SK-N-SH treated with all-trans-retinoic acid at 6 μM for 48 hours (cell line): ENCODE measurements around the gene ARRDC1.

Experiments used
- ATAC-seq: fragments of 200-7000 bp; cut with Tn5 transposase; 3 replicates; pipeline ENCODE4 v1.9.1; 2020; ENCODE audit warnings: mild to moderate bottlenecking, moderate library complexity
- ARNTL ChIP-seq: fragments of 450-650 bp; formaldehyde crosslinking; IDR thresholded peaks from 2 replicates; pipeline ENCODE4 v1.5.0; 2020; ENCODE audit warnings: low read depth, mild to moderate bottlenecking, moderate library complexity, borderline replicate concordance
- BACH2 ChIP-seq: fragments of 250-450 bp; sonication (Bioruptor Pico); IDR thresholded peaks from 2 replicates; pipeline ENCODE4 v1.9.0; 2021; ENCODE audit warnings: mild to moderate bottlenecking, borderline replicate concordance
- CSDC2 ChIP-seq: fragments of 250-450 bp; sonication (Bioruptor Pico); IDR thresholded peaks from 2 replicates; pipeline ENCODE4 v1.5.0; 2020; ENCODE audit warnings: mild to moderate bottlenecking, moderate library complexity
- ESRRG ChIP-seq: fragments of 250-450 bp; sonication (Bioruptor Pico); IDR thresholded peaks from 2 replicates; pipeline ENCODE4 v1.6.1; 2021; ENCODE audit warnings: mild to moderate bottlenecking
- GLIS3 ChIP-seq: fragments of 250-450 bp; sonication (Bioruptor Pico); IDR thresholded peaks from 2 replicates; pipeline ENCODE4 v1.5.0; 2020; ENCODE audit warnings: mild to moderate bottlenecking, moderate library complexity
- ISL1 ChIP-seq: fragments of 250-450 bp; sonication (Bioruptor Pico); IDR thresholded peaks from 2 replicates; pipeline ENCODE4 v2.1.2; 2022; ENCODE audit warnings: mild to moderate bottlenecking, moderate library complexity
- OSR1 ChIP-seq: fragments of 250-450 bp; sonication (Bioruptor Pico); IDR thresholded peaks from 2 replicates; pipeline ENCODE4 v1.8.0; 2022; ENCODE audit warnings: moderate library complexity, mild to moderate bottlenecking, inconsistent platforms
- PPARA ChIP-seq: fragments of 250-450 bp; sonication (Bioruptor Pico); IDR thresholded peaks from 2 replicates; pipeline ENCODE4 v1.5.0; 2020; ENCODE audit warnings: mild to moderate bottlenecking, borderline replicate concordance
- RARB ChIP-seq: fragments of 250-450 bp; sonication (Bioruptor Pico); IDR thresholded peaks from 2 replicates; pipeline ENCODE4 v1.8.0; 2021; ENCODE audit warnings: mild to moderate bottlenecking, moderate library complexity
- SNAI2 ChIP-seq: fragments of 250-450 bp; sonication (Bioruptor Pico); IDR thresholded peaks from 2 replicates; pipeline ENCODE4 v1.5.0; 2020; ENCODE audit warnings: mild to moderate bottlenecking, moderate library complexity
- TCF4 ChIP-seq: fragments of 250-450 bp; sonication (Bioruptor Pico); IDR thresholded peaks from 2 replicates; pipeline ENCODE4 v1.8.0; 2021; ENCODE audit warnings: mild to moderate bottlenecking, moderate library complexity, borderline replicate concordance
- TOX ChIP-seq: fragments of 250-450 bp; sonication (Bioruptor Pico); IDR thresholded peaks from 2 replicates; pipeline ENCODE4 v1.8.0; 2021; ENCODE audit warnings: mild to moderate bottlenecking, moderate library complexity, borderline replicate concordance
- ZC3H10 ChIP-seq: fragments of 250-450 bp; sonication (Bioruptor Pico); IDR thresholded peaks from 2 replicates; pipeline ENCODE4 v1.5.1; 2021; ENCODE audit warnings: mild to moderate bottlenecking, moderate library complexity
- ZFP3 ChIP-seq: fragments of 250-450 bp; sonication (Bioruptor Pico); IDR thresholded peaks from 2 replicates; pipeline ENCODE4 v1.5.0; 2020; ENCODE audit warnings: mild to moderate bottlenecking, moderate library complexity
- ZFP30 ChIP-seq: fragments of 450-650 bp; formaldehyde crosslinking; IDR thresholded peaks from 2 replicates; pipeline ENCODE4 v1.5.0; 2022; ENCODE audit warnings: mild to moderate bottlenecking, moderate library complexity
- ZNF565 ChIP-seq: fragments of 450-650 bp; formaldehyde crosslinking; conservative IDR thresholded peaks from 2 replicates; pipeline ENCODE4 v1.5.0; 2020; ENCODE audit warnings: low read depth, mild to moderate bottlenecking, moderate library complexity
- ZNF70 ChIP-seq: fragments of 450-650 bp; formaldehyde crosslinking; IDR thresholded peaks from 2 replicates; pipeline ENCODE4 v1.5.0; 2020; ENCODE audit warnings: mild to moderate bottlenecking, moderate library complexity
- ZNF8 ChIP-seq: fragments of 450-650 bp; formaldehyde crosslinking; IDR thresholded peaks from 2 replicates; pipeline ENCODE4 v1.5.0; 2020; ENCODE audit warnings: mild to moderate bottlenecking, moderate library complexity
- TF ChIP-seq, protein P1 (sequence below): fragments of 250-450 bp; sonication (Bioruptor Pico); IDR thresholded peaks from 2 replicates; pipeline ENCODE4 v1.8.0; 2021; ENCODE audit warnings: low read depth, mild to moderate bottlenecking, moderate library complexity, borderline replicate concordance
- TF ChIP-seq, protein P2 (sequence below): fragments of 250-450 bp; sonication (Bioruptor Pico); IDR thresholded peaks from 2 replicates; pipeline ENCODE4 v1.8.0; 2020; ENCODE audit warnings: mild to moderate bottlenecking, moderate library complexity, borderline replicate concordance
- TF ChIP-seq, protein P3 (sequence below): fragments of 250-450 bp; sonication (Bioruptor Pico); IDR thresholded peaks from 2 replicates; pipeline ENCODE4 v1.5.1; 2021; ENCODE audit warnings: mild to moderate bottlenecking, moderate library complexity
- TF ChIP-seq, protein P4 (sequence below): fragments of 250-450 bp; sonication (Bioruptor Pico); IDR thresholded peaks from 2 replicates; pipeline ENCODE4 v1.5.0; 2020; ENCODE audit warnings: mild to moderate bottlenecking, moderate library complexity

The ARRDC1 gene

DNA sequence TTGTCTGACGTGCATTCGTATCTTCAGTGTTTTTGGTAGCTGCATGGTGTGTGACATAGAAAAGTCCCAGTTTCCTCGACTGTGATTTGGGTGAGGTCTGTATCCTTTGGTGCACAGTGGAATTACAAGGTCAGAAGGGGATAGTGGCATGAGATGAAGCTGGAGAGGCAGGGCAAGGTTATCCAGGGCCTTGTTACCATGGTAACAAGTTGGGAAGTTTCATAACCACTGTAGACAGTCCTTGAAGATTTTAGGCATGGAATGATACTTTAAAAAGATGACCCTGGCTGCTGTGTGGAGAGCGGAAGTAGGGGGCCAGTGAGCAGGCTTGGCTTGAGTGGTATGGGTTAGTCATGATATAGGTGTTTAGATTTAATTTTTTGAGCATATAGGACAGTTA, 25.2 kb downstream of the ARRDC1 start:
- TF ChIP-seq ZNF565 (CRISPR knock-in tag), result no peak
- TF ChIP-seq ZC3H10, result no peak
- no peak for TF ChIP-seq ARNTL (CRISPR knock-in tag)
- no peak for TF ChIP-seq ISL1
- TF ChIP-seq BACH2 (CRISPR knock-in tag), result no peak
- TF ChIP-seq ZFP3 (CRISPR knock-in tag), result no peak
- TF ChIP-seq OSR1 (CRISPR knock-in tag), result no peak
- no peak for TF ChIP-seq ZFP30
- TF ChIP-seq PPARA (CRISPR knock-in tag), result no peak
- TF ChIP-seq TOX (CRISPR knock-in tag), result no peak
- TF ChIP-seq, protein P1, sequence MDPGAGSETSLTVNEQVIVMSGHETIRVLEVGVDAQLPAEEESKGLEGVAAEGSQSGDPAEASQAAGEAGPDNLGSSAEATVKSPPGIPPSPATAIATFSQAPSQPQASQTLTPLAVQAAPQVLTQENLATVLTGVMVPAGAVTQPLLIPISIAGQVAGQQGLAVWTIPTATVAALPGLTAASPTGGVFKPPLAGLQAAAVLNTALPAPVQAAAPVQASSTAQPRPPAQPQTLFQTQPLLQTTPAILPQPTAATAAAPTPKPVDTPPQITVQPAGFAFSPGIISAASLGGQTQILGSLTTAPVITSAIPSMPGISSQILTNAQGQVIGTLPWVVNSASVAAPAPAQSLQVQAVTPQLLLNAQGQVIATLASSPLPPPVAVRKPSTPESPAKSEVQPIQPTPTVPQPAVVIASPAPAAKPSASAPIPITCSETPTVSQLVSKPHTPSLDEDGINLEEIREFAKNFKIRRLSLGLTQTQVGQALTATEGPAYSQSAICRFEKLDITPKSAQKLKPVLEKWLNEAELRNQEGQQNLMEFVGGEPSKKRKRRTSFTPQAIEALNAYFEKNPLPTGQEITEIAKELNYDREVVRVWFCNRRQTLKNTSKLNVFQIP (CRISPR knock-in tag), result no peak
- no peak for TF ChIP-seq ESRRG (CRISPR knock-in tag)
- TF ChIP-seq CSDC2 (CRISPR knock-in tag), result no peak
- TF ChIP-seq GLIS3 (CRISPR knock-in tag), result no peak
- no peak for TF ChIP-seq ZNF8 (CRISPR knock-in tag)
- TF ChIP-seq, protein P2, sequence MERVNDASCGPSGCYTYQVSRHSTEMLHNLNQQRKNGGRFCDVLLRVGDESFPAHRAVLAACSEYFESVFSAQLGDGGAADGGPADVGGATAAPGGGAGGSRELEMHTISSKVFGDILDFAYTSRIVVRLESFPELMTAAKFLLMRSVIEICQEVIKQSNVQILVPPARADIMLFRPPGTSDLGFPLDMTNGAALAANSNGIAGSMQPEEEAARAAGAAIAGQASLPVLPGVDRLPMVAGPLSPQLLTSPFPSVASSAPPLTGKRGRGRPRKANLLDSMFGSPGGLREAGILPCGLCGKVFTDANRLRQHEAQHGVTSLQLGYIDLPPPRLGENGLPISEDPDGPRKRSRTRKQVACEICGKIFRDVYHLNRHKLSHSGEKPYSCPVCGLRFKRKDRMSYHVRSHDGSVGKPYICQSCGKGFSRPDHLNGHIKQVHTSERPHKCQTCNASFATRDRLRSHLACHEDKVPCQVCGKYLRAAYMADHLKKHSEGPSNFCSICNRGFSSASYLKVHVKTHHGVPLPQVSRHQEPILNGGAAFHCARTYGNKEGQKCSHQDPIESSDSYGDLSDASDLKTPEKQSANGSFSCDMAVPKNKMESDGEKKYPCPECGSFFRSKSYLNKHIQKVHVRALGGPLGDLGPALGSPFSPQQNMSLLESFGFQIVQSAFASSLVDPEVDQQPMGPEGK (CRISPR knock-in tag), result no peak
- no peak for ATAC-seq

DNA sequence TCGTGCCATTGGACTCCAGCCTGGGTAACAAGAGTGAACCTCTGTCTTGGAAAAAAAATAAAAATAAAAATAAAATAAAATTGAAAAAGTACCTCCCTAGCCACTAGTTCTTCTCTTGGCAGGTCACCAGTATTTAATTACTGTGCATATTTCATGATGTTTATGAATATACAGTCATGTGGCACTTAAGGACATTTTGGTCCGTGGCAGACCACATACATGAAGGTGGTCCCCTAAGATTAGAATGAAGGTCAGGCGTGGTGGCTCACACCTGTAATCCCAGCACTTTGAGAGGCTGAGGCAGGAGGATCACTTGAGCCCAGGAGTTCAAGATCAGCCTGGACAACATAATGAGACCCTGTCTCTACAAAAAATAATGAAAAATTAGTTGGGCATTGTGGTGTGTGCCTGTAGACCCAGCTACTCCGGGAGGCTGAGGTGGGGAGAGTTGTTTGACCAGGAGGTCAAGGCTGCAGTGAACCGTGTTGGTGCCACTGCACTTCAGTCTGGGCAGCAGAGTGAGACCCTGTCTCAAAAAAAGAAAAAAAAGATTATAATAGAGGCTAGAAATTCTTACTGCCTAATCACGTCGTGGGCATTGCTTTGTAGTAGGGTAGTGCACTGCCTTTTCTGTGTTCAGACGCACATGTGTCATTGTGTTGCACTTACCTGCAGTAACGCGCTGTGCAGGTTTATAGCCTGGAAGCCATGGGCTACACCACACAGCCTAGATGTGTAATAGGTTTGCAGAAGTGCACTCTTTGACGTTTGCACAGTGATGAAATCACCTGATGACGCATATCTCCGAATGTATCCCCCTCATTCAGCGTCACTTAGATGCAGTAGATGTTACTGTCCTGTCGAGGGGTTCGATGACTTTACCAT, 26.1 kb downstream of the ARRDC1 start:
- TF ChIP-seq SNAI2 (CRISPR knock-in tag) (no peak), ZC3H10 (no peak), GLIS3 (CRISPR knock-in tag) (no peak), ZFP30 (no peak), PPARA (CRISPR knock-in tag) (no peak), ZNF70 (CRISPR knock-in tag) (no peak), RARB (CRISPR knock-in tag) (no peak), TCF4 (CRISPR knock-in tag) (no peak)
- TF ChIP-seq, protein P2 (CRISPR knock-in tag), result no peak
- TF ChIP-seq, protein P3, sequence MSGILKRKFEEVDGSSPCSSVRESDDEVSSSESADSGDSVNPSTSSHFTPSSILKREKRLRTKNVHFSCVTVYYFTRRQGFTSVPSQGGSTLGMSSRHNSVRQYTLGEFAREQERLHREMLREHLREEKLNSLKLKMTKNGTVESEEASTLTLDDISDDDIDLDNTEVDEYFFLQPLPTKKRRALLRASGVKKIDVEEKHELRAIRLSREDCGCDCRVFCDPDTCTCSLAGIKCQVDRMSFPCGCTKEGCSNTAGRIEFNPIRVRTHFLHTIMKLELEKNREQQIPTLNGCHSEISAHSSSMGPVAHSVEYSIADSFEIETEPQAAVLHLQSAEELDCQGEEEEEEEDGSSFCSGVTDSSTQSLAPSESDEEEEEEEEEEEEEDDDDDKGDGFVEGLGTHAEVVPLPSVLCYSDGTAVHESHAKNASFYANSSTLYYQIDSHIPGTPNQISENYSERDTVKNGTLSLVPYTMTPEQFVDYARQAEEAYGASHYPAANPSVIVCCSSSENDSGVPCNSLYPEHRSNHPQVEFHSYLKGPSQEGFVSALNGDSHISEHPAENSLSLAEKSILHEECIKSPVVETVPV (CRISPR knock-in tag), result no peak
- TF ChIP-seq, protein P4, sequence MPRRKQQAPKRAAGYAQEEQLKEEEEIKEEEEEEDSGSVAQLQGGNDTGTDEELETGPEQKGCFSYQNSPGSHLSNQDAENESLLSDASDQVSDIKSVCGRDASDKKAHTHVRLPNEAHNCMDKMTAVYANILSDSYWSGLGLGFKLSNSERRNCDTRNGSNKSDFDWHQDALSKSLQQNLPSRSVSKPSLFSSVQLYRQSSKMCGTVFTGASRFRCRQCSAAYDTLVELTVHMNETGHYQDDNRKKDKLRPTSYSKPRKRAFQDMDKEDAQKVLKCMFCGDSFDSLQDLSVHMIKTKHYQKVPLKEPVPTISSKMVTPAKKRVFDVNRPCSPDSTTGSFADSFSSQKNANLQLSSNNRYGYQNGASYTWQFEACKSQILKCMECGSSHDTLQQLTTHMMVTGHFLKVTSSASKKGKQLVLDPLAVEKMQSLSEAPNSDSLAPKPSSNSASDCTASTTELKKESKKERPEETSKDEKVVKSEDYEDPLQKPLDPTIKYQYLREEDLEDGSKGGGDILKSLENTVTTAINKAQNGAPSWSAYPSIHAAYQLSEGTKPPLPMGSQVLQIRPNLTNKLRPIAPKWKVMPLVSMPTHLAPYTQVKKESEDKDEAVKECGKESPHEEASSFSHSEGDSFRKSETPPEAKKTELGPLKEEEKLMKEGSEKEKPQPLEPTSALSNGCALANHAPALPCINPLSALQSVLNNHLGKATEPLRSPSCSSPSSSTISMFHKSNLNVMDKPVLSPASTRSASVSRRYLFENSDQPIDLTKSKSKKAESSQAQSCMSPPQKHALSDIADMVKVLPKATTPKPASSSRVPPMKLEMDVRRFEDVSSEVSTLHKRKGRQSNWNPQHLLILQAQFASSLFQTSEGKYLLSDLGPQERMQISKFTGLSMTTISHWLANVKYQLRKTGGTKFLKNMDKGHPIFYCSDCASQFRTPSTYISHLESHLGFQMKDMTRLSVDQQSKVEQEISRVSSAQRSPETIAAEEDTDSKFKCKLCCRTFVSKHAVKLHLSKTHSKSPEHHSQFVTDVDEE (CRISPR knock-in tag), result no peak
- TF ChIP-seq, all 23 proteins: peak for 0
- ATAC-seq, result no peak
